ENCODE data around the gene KIAA1328.

- no peak for TF ChIP-seq CTCF (IDR thresholded peaks at IDR 0.05)
- TF ChIP-seq POLR2A (IDR thresholded peaks at IDR 0.05): no peak
- no peak for TF ChIP-seq POLR2AphosphoS5 (IDR thresholded peaks at IDR 0.05; ENCODE audit: insufficient read depth in 1 of 2, low read depth in 1 of 2)
Observed at GRCh38 chr18:36960038-36960437, 131.1 kb downstream of the KIAA1328 start.

All from vagina (tissue), 2 donors.